Ascending aorta (tissue), 2 donors: ENCODE measurements around the gene WFDC9. TPM values are rescaled to one million over a fixed set of nuclear protein-coding genes. Genes with fewer than 3 reads are reported as not detected.

Source experiments
- DNase-seq, 2 donors: peaks; one replicate each; pipeline ENCODE4 v3.0.0-alpha.2; 2019; ENCODE audit warnings: low spot score in 2 of 2
- H3K27ac ChIP-seq, 2 donors: fragments of 200-600 bp; sonication (generic); one replicate each; pipeline ENCODE4 v1.5.1; 2016 to 2017; ENCODE audit warnings: mild to moderate bottlenecking in 1 of 2
- H3K27me3 ChIP-seq: fragments of 200-600 bp; sonication (generic); one replicate; pipeline ENCODE4 v1.5.1; 2017
- H3K36me3 ChIP-seq, 2 donors: fragments of 200-600 bp; sonication (generic); one replicate each; pipeline ENCODE4 v1.5.1; 2016
- H3K4me1 ChIP-seq, 2 donors: fragments of 200-600 bp; sonication (generic); one replicate each; pipeline ENCODE4 v1.5.1; 2016 to 2017; ENCODE audit warnings: mild to moderate bottlenecking in 1 of 2
- H3K4me3 ChIP-seq, 2 donors: fragments of 200-600 bp; sonication (generic); one replicate each; pipeline ENCODE4 v1.5.1; 2016 to 2017; ENCODE audit warnings: mild to moderate bottlenecking in 1 of 2
- H3K9me3 ChIP-seq, 2 donors: fragments of 200-600 bp; sonication (generic); one replicate each; pipeline ENCODE4 v1.5.1; 2016
- CTCF ChIP-seq, 3 experiments: fragments of 200-600 bp in 2 of 3; fragments of 450-650 bp in 1 of 3; sonication (generic) in 2 of 3; IDR thresholded peaks; one replicate each; pipeline ENCODE4 v1.5.1; 2016 to 2019; ENCODE audit warnings: antibody characterized with exemption in 3 of 3, mild to moderate bottlenecking in 1 of 3, moderate library complexity in 1 of 3
- intact Hi-C: fragments of 100-400 bp; cut with DNase I; formaldehyde crosslinking; loops from one replicate; pipeline ENCODE4 v1.15.1; 2023
- total RNA-seq: library from RNA; depleted of rRNA; stranded (reverse); fragments of >200 nt; gene quantifications from one replicate; pipeline ENCODE4 v1.1.0, GENCODE V29; 2016

The WFDC9 gene
- total RNA-seq, 1 donor from 2014 or later = not detected

DNA sequence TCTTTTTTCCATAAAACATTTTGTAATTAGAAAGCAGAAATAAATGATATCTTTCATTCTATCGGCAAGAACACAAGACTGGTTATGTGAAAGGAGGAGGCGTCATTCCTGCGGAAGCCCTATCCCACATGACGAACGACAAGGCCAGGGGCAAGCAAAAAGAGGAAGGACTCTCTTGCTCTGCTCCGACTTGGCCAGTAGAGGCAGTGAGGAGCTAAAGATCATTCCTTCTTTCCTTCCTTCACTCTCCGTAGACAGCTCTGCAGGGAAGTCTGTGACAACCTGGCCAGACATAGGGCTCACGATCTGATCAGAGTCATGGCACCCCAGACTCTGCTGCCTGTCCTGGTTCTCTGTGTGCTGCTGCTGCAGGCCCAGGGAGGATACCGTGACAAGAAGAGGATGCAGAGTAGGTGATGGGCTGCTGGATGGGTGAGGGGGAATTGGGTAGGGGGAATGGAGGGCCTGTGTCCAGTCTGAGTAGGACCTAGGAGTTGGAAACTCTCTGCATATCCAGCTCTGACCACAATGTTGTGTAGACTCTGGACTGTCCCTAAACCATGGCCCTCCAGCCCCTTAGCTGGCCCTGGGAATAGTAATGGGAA, 1.5 kb downstream of the WFDC9 start, which contains the start of gene WFDC10A:
WFDC10A (plus strand) TSS at position 244 of the 605 bp plus-strand sequence; CDS start at position 319, 75 bp downstream.
- H3K4me1 ChIP-seq = no peaks in the 10 kb centered on the region
- intact Hi-C loops = no loop called here
- H3K27me3 ChIP-seq = no peaks in the 10 kb centered on the region
- H3K9me3 ChIP-seq = peaks cover 0 to 8% of the 10 kb centered on the region in 2 donors
- TF ChIP-seq CTCF (IDR thresholded peaks at IDR 0.05) = peak; percentile 24 to 55 (median 29)
- DNase-seq = no peak
- no peak within 1 kb of the TSS for H3K4me3 ChIP-seq
- no peaks in the 10 kb centered on the region for H3K36me3 ChIP-seq
- no peak within 1 kb of the TSS for H3K27ac ChIP-seq

DNA sequence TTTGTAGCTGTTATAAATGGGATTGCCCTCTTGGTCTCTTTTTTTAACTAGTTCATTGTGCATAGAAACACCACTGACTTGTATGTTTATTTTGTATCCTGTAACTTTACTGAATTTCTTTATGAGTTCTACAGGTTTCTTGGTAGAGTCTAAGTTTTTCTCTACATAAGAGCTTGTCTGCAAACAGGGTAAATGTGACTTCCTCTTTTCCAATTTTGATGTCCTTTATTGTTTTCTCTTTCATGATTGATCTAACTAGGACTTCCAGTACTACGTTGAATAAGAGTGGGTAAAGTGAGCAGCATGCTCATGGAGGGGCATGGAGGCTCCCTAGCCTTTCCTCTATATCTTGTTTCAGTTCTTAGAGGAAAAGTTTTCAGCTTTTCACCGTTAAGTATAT, 4.5 kb downstream of the WFDC9 start:
- Histone ChIP-seq H3K27me3 (no peaks in the 10 kb centered on the region), H3K36me3 (no peaks in the 10 kb centered on the region), H3K9me3 (peaks cover 0 to 8% of the 10 kb centered on the region in 2 donors), H3K27ac (no peak overlapping the region), H3K4me3 (no peak overlapping the region), H3K4me1 (no peaks in the 10 kb centered on the region)
- DNase-seq = no peak
- intact Hi-C loops = no loop called here
- no peak for TF ChIP-seq CTCF (IDR thresholded peaks at IDR 0.05)

GRCh38 chr20:45621593-45621992, 9.5 kb downstream of the WFDC9 start:
- H3K27ac ChIP-seq = no peak overlapping the region

GRCh38 chr20:45617591-45617990, 13.5 kb downstream of the WFDC9 start:
- H3K27me3 ChIP-seq = no peaks in the 10 kb centered on the region
- H3K27ac ChIP-seq = no peak overlapping the region
- H3K36me3 ChIP-seq = no peaks in the 10 kb centered on the region
- intact Hi-C loops = no loop called here
- H3K4me3 ChIP-seq = no peak overlapping the region
- no peak for DNase-seq
- no peak for TF ChIP-seq CTCF (IDR thresholded peaks at IDR 0.05)
- no peaks in the 10 kb centered on the region for H3K4me1 ChIP-seq
- H3K9me3 ChIP-seq = no peaks in the 10 kb centered on the region

More at GRCh38 chr20:45621593-45621992, 9.5 kb downstream of the WFDC9 start:
- no peaks in the 10 kb centered on the region for H3K36me3 ChIP-seq
- peaks cover 0 to 8% of the 10 kb centered on the region in 2 donors for H3K9me3 ChIP-seq
- intact Hi-C loops = no loop called here
- no peak for TF ChIP-seq CTCF (IDR thresholded peaks at IDR 0.05)
- H3K4me3 ChIP-seq = no peak overlapping the region
- no peak for DNase-seq
- H3K4me1 ChIP-seq = no peaks in the 10 kb centered on the region
- no peaks in the 10 kb centered on the region for H3K27me3 ChIP-seq

DNA sequence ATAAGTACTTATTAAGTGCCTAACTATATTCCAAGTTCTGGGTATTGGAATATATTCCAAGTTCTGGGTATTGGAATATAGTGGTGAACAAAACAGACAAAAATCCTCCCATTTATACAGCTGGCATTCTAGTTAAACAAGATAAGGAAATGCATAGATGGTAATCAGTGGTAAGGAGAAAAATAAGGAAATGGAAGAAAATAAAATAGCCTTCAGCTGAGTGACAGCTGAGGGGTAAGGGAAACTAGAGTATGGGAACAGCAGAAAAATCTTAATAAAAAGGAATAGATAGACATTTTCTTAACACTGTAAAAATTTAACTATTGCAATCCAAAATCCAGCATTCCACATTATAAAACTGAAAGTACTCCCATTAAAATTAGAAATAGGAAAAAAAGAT, 18.8 kb downstream of the WFDC9 start:
- no peak for TF ChIP-seq CTCF (IDR thresholded peaks at IDR 0.05)
- Histone ChIP-seq H3K4me3 (no peak overlapping the region), H3K27ac (no peak overlapping the region), H3K4me1 (no peaks in the 10 kb centered on the region), H3K27me3 (no peaks in the 10 kb centered on the region), H3K9me3 (no peaks in the 10 kb centered on the region), H3K36me3 (no peaks in the 10 kb centered on the region)
- intact Hi-C loops = no loop called here
- no peak for DNase-seq
